Measurements from ENCODE around the gene SEC61B.
"Not testable (repeated sequence)": the region's sequence is repeated elsewhere in the genome, so short reads cannot be mapped to it uniquely, and the experiment has no call there.

SEC61B gene

DNA sequence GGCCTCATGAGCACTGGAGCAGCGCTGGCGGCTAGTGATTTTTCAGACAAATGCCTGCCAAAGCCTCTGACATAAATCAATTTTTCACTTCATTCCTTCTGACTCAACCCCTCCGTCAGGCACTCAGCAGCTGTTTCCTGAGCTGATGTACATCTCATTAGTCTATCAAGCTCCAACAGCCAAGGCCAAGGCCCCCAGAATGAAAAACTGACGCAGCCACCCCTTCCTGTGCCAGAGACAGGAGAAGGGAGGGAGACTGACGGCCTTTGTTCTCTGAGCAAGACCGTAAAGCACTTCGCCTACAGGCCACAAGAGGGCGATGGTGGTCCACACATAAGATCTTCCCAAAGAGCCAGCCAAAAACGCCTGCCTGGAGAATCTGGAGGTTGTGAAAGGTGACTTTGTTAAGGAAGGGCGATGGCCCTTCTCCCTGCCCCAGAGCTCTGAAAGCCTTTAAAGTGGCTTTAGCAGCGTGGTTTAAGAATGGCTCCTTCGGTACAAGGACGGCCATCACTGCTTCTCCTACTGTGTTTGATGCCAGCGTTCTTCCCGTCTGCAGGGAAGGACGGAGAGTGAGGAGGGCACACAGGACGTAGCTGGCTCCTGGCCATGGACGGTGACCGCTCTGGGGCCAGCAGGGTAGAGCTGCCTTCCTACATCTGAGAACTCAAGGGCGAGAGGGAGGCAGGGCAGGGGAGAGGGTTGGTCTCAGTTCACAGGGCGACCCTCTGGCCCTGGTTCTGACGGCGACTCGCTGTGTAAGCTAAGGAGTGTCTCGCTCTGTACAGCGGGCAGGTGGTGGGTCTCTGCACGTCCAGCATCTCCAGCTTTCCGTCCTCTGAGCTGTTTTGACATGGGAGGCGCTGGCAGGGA lies 37.4 kb upstream of the SEC61B start:
- no peak for TF ChIP-seq POLR2A (IDR thresholded peaks at IDR 0.05; ENCODE audit: low read depth, low read length)
- DNase-seq (ENCODE audit: insufficient read length, low spot score) (peak; percentile 91), FAIRE-seq (peak; percentile 87)

GRCh38 chr9:99185348-99185632 lies 36.8 kb upstream of the SEC61B start:
- no peak for TF ChIP-seq POLR2A (IDR thresholded peaks at IDR 0.05; ENCODE audit: low read depth, low read length)
- FAIRE-seq: no peak
- no peak for DNase-seq (ENCODE audit: insufficient read length, low spot score)

DNA sequence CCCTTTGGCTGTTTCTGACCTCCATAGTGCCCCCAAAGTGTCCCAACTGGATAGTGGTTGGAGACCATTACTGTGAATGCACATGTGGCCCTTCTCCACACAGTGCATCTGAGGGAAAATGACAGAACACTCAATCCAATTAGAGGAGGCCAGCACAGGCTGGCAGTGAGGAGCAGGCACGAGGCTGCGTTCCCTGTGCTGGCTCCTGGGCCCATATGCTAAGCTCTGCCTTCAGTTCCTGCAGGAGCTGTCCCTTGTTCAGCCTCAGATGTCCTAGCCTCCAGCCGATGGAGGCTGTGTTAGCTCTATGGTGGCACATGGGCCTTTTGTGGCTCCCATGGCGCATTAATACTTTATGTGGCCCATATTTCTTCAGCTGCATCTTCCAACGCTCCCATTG lies 36.1 kb upstream of the SEC61B start:
- no peak for FAIRE-seq
- no peak for DNase-seq (ENCODE audit: insufficient read length, low spot score)
- no peak for TF ChIP-seq POLR2A (IDR thresholded peaks at IDR 0.05; ENCODE audit: low read depth, low read length)

DNA sequence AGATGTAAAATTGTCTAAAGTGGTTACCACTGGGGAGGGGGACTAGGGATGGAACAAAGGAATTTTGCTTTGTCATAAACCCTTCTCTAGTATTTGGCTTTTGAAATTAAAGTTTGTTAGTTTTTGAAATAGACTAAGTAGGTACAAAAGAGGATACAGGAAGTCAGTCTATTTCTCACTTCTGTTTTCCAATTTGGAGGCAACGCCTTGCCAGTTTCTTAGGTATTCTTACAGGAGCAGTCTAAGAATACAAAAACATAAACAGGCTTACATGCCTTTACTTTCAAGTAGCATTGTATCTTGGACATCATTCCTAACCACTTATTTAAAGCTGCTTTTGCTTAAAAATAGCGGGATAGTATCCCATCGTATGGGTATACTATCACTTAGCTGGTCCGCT lies 34.8 kb upstream of the SEC61B start:
- FAIRE-seq (no peak), DNase-seq (ENCODE audit: insufficient read length, low spot score) (no peak)
- TF ChIP-seq POLR2A (IDR thresholded peaks at IDR 0.05; ENCODE audit: low read depth, low read length): no peak

- FAIRE-seq (no peak), DNase-seq (ENCODE audit: insufficient read length, low spot score) (no peak)
- TF ChIP-seq POLR2A (IDR thresholded peaks at IDR 0.05; ENCODE audit: low read depth, low read length): no peak
Observed at GRCh38 chr9:99189186-99189585, 32.9 kb upstream of the SEC61B start.

- TF ChIP-seq POLR2A (IDR thresholded peaks at IDR 0.05; ENCODE audit: low read depth, low read length): no peak
Observed at GRCh38 chr9:99189887-99190596, 32.0 kb upstream of the SEC61B start.

DNA sequence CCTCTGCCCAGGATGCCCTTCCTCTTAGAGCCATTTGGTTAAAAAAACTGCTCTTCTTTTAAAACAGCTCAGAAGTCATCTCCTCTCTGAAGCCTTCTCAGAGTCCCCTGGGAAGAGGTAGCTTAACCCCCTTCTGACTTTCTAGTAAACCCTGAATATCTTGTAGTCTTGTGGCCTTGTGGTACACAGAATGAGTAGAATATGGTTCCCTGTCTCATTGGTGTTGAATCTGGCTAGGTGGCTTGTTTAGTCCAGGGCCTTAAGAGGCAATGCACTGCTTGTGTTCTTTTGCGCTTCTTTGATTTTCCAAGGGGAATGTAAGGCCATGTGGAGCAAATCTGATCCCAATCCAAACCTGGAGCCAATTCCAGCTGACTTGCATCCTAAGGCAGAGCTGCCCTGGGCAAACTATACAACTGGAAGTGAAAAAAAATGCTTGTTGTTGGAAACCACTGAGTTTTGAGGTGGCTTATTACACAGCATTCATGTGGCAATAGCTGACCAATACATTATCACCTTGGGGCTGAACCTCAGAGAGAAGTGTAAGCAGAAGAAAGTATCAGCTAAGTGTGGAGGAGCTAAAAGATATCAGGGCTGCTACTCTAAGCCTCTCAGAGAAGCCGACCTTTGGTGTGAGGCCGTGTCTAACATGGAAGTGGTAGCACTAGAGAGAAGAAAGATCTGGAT lies 31.3 kb upstream of the SEC61B start:
- FAIRE-seq (no peak), DNase-seq (ENCODE audit: insufficient read length, low spot score) (no peak)
- TF ChIP-seq POLR2A (IDR thresholded peaks at IDR 0.05; ENCODE audit: low read depth, low read length): no peak

More at GRCh38 chr9:99189887-99190596, 32.0 kb upstream of the SEC61B start:
- FAIRE-seq (no peak), DNase-seq (ENCODE audit: insufficient read length, low spot score) (no peak)

DNA sequence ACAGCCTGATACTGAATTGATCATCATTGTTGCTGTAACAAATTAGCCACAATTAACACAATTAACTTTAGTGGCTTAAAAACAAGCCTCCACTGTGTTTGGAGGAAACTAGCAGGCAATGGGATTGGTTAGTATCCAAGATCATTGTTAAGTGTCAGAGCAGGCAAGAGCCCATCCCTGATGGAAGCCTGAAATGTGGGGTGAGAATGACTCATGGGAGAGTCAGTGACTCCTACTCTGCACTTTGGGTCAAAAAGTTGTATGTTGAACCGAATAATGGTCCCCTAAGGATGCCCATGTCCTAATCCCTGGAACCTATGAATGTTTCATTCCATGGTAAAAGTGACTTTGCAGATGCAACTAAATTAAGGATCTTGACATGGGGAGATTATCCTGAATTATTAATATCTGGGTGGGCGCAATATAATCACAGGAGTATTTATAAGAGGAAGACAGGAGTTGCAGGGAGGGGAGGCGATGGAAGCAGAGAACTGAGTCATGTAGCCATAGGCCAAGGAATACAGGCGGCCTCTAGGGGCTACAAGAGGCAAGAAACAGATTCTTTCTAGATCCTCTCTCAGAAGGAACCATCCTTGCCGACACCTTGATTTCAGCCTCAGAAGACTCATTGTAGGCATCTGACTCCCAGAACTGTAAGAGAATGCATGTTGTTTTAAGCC lies 29.2 kb upstream of the SEC61B start:
- FAIRE-seq (no peak), DNase-seq (ENCODE audit: insufficient read length, low spot score) (no peak)
- no peak for TF ChIP-seq POLR2A (IDR thresholded peaks at IDR 0.05; ENCODE audit: low read depth, low read length)

GRCh38 chr9:99193466-99193821 lies 28.6 kb upstream of the SEC61B start:
- FAIRE-seq: no peak
- no peak for TF ChIP-seq POLR2A (IDR thresholded peaks at IDR 0.05; ENCODE audit: low read depth, low read length)
- no peak for DNase-seq (ENCODE audit: insufficient read length, low spot score)

GRCh38 chr9:99196484-99196883 lies 25.6 kb upstream of the SEC61B start:
- FAIRE-seq; DNase-seq (ENCODE audit: insufficient read length, low spot score): not testable (repeated sequence)

GRCh38 chr9:99197124-99197630 lies 24.9 kb upstream of the SEC61B start:
- TF ChIP-seq POLR2A (IDR thresholded peaks at IDR 0.05; ENCODE audit: low read depth, low read length): no peak
- no peak for DNase-seq (ENCODE audit: insufficient read length, low spot score)
- FAIRE-seq: no peak

GRCh38 chr9:99197987-99198386 lies 24.1 kb upstream of the SEC61B start:
- DNase-seq (ENCODE audit: insufficient read length, low spot score): no peak
- no peak for TF ChIP-seq POLR2A (IDR thresholded peaks at IDR 0.05; ENCODE audit: low read depth, low read length)
- FAIRE-seq: no peak

DNA sequence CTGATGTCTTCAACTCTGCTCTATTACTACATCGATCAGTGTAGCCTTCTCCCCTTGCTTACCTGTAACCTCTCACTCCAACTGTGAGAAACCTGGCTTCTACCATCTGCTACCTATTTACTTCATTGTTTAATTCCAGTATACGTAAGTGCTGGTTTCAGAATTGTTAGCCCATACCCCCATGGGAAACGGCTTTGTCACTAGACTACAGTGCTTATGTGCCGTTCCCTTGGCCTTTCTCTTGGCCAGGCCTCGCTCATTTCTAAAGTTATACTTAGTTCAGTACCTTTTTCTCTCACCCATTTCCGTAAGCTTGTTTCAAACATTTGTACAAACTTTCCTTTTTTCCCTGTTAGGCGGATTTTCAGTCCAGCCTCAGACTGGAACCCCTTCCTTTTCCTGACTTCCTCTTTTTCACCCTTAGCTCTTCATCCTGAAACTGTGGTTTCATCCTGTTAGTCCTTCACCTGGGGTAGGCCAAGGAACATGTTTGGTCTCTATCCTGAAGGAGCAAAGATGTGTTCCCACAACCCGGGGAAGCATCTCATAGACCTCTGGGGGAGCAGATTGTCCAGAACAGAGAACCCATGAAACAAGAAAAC lies 22.0 kb upstream of the SEC61B start:
- DNase-seq (ENCODE audit: insufficient read length, low spot score): no peak
- TF ChIP-seq POLR2A (IDR thresholded peaks at IDR 0.05; ENCODE audit: low read depth, low read length): no peak
- no peak for FAIRE-seq

Measured in H54 (cell line).